GM12878 (cell line): ENCODE data around the gene GUCA1A. TPM values are rescaled to one million over a fixed set of nuclear protein-coding genes. Genes with fewer than 3 reads are reported as not detected.

Experiments used
- ATAC-seq: fragments of 200-7000 bp; cut with Tn5 transposase; 3 replicates; pipeline ENCODE4 v1.9.1; 2020; ENCODE audit warnings: mild to moderate bottlenecking, moderate library complexity
- BruUV-seq: library from RNA; stranded (reverse); fragments of 400-500 nt; replicated peaks from 2 replicates; lab custom pipeline; 2021; lab: Mats Ljungman, UMichigan
- CTCF ChIA-PET: fragments of 300-600 bp; sonication (Branson Sonifier 250); formaldehyde crosslinking; extraction: SDS; loops from one replicate; lab custom pipeline; 2021; ENCODE audit warnings: inconsistent platforms; lab: Yijun Ruan, JAX
- POLR2A ChIA-PET: fragments of 350-600 bp; formaldehyde crosslinking; extraction: SDS; loops from one replicate; lab custom pipeline; 2021; ENCODE audit warnings: inconsistent platforms; lab: Charles Lee
- RAD21 ChIA-PET: fragments of 300-600 bp; sonication (Branson Sonifier 250); formaldehyde crosslinking; loops from one replicate; lab custom pipeline; 2023; ENCODE audit warnings: antibody characterized with exemption; ENCODE audit not compliant: unreplicated experiment; lab: Charles Lee
- SMC1A ChIA-PET: fragments of 300-600 bp; sonication (Branson Sonifier 250); formaldehyde crosslinking; loops from one replicate; lab custom pipeline; 2023; ENCODE audit not compliant: unreplicated experiment, uncharacterized antibody; lab: Charles Lee
- DNase-seq: peaks from one replicate; pipeline ENCODE4 v3.0.0-alpha.2; 2011; ENCODE audit warnings: low read depth, low spot score
- FAIRE-seq: peaks from 3 replicates; lab custom pipeline; 2011; peaks lifted over from hg19 to GRCh38; lab: Jason Lieb, UNC
- H2AFZ ChIP-seq: 2 replicates; pipeline ENCODE4 v1.6.0; 2011; ENCODE audit warnings: low read depth, low read length, control low read depth; ENCODE audit not compliant: control insufficient read depth
- H3K27ac ChIP-seq: 2 replicates; pipeline ENCODE4 v1.5.1; 2011; ENCODE audit warnings: control low read depth; ENCODE audit not compliant: control insufficient read depth, insufficient read depth
- H3K27me3 ChIP-seq, 2 experiments: replicated peaks in 1 of 2; 2 replicates each; pipeline versions ENCODE4 v1.6.0 to v1.6.1; 2011; ENCODE audit warnings: low read length in 1 of 2; ENCODE audit not compliant: control insufficient read depth in 2 of 2, insufficient read depth in 2 of 2
- H3K36me3 ChIP-seq, 2 experiments: 2 replicates each; pipeline ENCODE4 v1.5.1; 2011; ENCODE audit warnings: low read length in 1 of 2; ENCODE audit not compliant: control insufficient read depth in 2 of 2, insufficient read depth in 2 of 2
- H3K4me1 ChIP-seq: 2 replicates; pipeline ENCODE4 v1.6.1; 2011; ENCODE audit warnings: mild to moderate bottlenecking, low read length, moderate library complexity, mixed read lengths; ENCODE audit not compliant: control insufficient read depth, insufficient read depth
- H3K4me2 ChIP-seq: 2 replicates; pipeline ENCODE4 v1.6.0; 2011; ENCODE audit warnings: control low read depth; ENCODE audit not compliant: control insufficient read depth, insufficient read depth
- H3K4me3 ChIP-seq: fragments of 200-600 bp; sonication (generic); 2 replicates; pipeline ENCODE4 v1.5.1; 2016
- H3K79me2 ChIP-seq: 2 replicates; pipeline ENCODE4 v1.6.0; 2011; ENCODE audit warnings: low read length; ENCODE audit not compliant: control insufficient read depth, insufficient read depth
- H3K9ac ChIP-seq: 2 replicates; pipeline ENCODE4 v1.8.0; 2011; ENCODE audit warnings: low read length, control low read depth, mixed read lengths; ENCODE audit not compliant: control insufficient read depth, insufficient read depth
- H3K9me3 ChIP-seq: replicated peaks from 3 replicates; pipeline ENCODE4 v1.5.1; 2011; ENCODE audit warnings: mild to moderate bottlenecking, low read length; ENCODE audit not compliant: control insufficient read depth, insufficient read depth
- H4K20me1 ChIP-seq: 2 replicates; pipeline ENCODE4 v1.6.0; 2011; ENCODE audit not compliant: control insufficient read depth, insufficient read depth
- BCL3 ChIP-seq: IDR thresholded peaks from 2 replicates; pipeline ENCODE4 v1.6.1; 2011; ENCODE audit warnings: borderline replicate concordance, low read depth, mild to moderate bottlenecking, moderate library complexity, low read length; ENCODE audit not compliant: insufficient read depth, poor library complexity, severe bottlenecking
- FOXM1 ChIP-seq: IDR thresholded peaks from 2 replicates; pipeline ENCODE4 v1.6.1; 2012; ENCODE audit warnings: low read depth, mild to moderate bottlenecking, inconsistent platforms, low read length, moderate library complexity
- JUNB ChIP-seq: IDR thresholded peaks from 2 replicates; pipeline ENCODE4 v1.6.1; 2016; ENCODE audit warnings: antibody characterized with exemption, mild to moderate bottlenecking
- LARP7 ChIP-seq: fragments of 450-650 bp; IDR thresholded peaks from 2 replicates; pipeline ENCODE4 v1.6.1; 2017; ENCODE audit warnings: mild to moderate bottlenecking
- MEF2A ChIP-seq: IDR thresholded peaks from 2 replicates; pipeline ENCODE4 v1.6.1; 2011; ENCODE audit warnings: low read depth, mild to moderate bottlenecking, low read length, moderate library complexity; ENCODE audit not compliant: insufficient read depth
- NBN ChIP-seq: fragments of 450-650 bp; IDR thresholded peaks from 2 replicates; pipeline ENCODE4 v1.6.1; 2016
- RAD21 ChIP-seq: IDR thresholded peaks from 2 replicates; pipeline ENCODE4 v1.6.1; 2011; ENCODE audit warnings: mild to moderate bottlenecking, low read depth, low read length, moderate library complexity; ENCODE audit not compliant: insufficient read depth
- RUNX3 ChIP-seq: IDR thresholded peaks from 2 replicates; pipeline ENCODE4 v1.6.1; 2012; ENCODE audit warnings: low read length, inconsistent platforms
- SKIL ChIP-seq: fragments of 450-650 bp; IDR thresholded peaks from 2 replicates; pipeline ENCODE4 v1.6.1; 2017; ENCODE audit warnings: mild to moderate bottlenecking, low read depth, inconsistent platforms; ENCODE audit not compliant: poor library complexity, severe bottlenecking
- SREBF1 ChIP-seq: IDR thresholded peaks from 2 replicates; pipeline ENCODE4 v1.6.1; 2012; ENCODE audit warnings: mild to moderate bottlenecking, low read length
- USF1 ChIP-seq: IDR thresholded peaks from 2 replicates; pipeline ENCODE4 v1.6.1; 2011; ENCODE audit warnings: borderline replicate concordance, low read depth, mild to moderate bottlenecking, moderate library complexity, mixed read lengths, low read length; ENCODE audit not compliant: insufficient read depth; ENCODE audit errors: extremely low read length
- WGBS: methylation state at CpG from one replicate; pipeline ENCODE4 v1.1.6; 2016; ENCODE audit warnings: low lambda C conversion rate; ENCODE audit not compliant: insufficient replicate concordance, insufficient coverage; ENCODE audit errors: missing lambda C conversion rate; 5-methylcytosine and 5-hydroxymethylcytosine counted together
- in situ Hi-C: fragments of 300-500 bp; cut with MboI; formaldehyde crosslinking; loops from 9 replicates; pipeline ENCODE4 v1.14.3; 2018; ENCODE audit warnings: mixed read lengths
- intact Hi-C: fragments of 100-400 bp; cut with micrococcal nuclease; formaldehyde crosslinking; loops from one replicate; pipeline ENCODE4 v1.14.2; 2022; ENCODE audit not compliant: unreplicated experiment
- polyA plus RNA-seq, 11 experiments: library from polyadenylated mRNA; depleted of rRNA in 4 of 11; unstranded in 6 of 11; stranded (reverse) in 5 of 11; fragments of >200 nt; fragmentation: Nextera tagmentation in 4 of 11; fragmentation: Illumina TruSeq in 1 of 11; extraction: Ambion mirVana in 4 of 11; extraction: Trizol in 1 of 11; gene quantifications; 1 replicate in 1 of 11; 2 replicates in 10 of 11; pipeline versions ENCODE4 v1.2.1 to v1.2.3, GENCODE V29; 2011 to 2016; ENCODE audit warnings: inconsistent platforms in 2 of 11, missing spikeins in 2 of 11, low read depth in 1 of 11
- total RNA-seq, 4 experiments: library from RNA; depleted of rRNA in 3 of 4; stranded (reverse); fragments of >200 nt in 3 of 4; fragmentation: Illumina TruSeq in 1 of 4; extraction: Trizol in 1 of 4; gene quantifications; 2 replicates each; pipeline versions ENCODE4 v1.2.1 to v1.2.3, GENCODE V29; 2013 to 2021

GUCA1A gene
- total and polyA plus RNA-seq, 10 of the 15 experiments (the other 5 are each of a cell fraction or from before 2014, with no cell fraction given) = not detected

- ChIA-PET POLR2A (no interaction called here), SMC1A (interaction anchor here (1.9 kb wide), 1 partner anchor 27 kb away, joined by 6 read pairs; no protein-coding TSS in a partner anchor), RAD21 (no interaction called here), CTCF (interaction anchor here (6.8 kb wide), 1 partner anchor 15 kb away, joined by 57 read pairs; no protein-coding TSS in a partner anchor)
- ATAC-seq (no peak), DNase-seq (no peak), FAIRE-seq (no peak)
- H2AFZ ChIP-seq = no peak overlapping the region
- H3K27me3 ChIP-seq = no peaks in the 10 kb centered on the region
- no peaks in the 10 kb centered on the region for H3K9me3 ChIP-seq
- in situ Hi-C loops = no loop called here
- no peak for TF ChIP-seq SREBF1
- TF ChIP-seq FOXM1 = no peak
- TF ChIP-seq MEF2A = no peak
- TF ChIP-seq RAD21 = no peak
- H3K36me3 ChIP-seq = peaks cover 5 to 38% of the 10 kb centered on the region in 2 experiments
- no peak overlapping the region for H3K4me3 ChIP-seq
- no peaks in the 10 kb centered on the region for H3K79me2 ChIP-seq
- no peak overlapping the region for H3K4me2 ChIP-seq
- H4K20me1 ChIP-seq = no peaks in the 10 kb centered on the region
- H3K4me1 ChIP-seq = peaks cover 18% of the 10 kb centered on the region
- H3K27ac ChIP-seq = no peak overlapping the region
- no TSS peak for BruUV-seq
- intact Hi-C loops = loop anchor here (5.0 kb wide), 2 partner anchors 268 to 428 kb away; partner anchors contain the start of genes CCND3 and PRICKLE4
- 100% methylated on average over 1 of the region's 1 CpG for WGBS
- no peak overlapping the region for H3K9ac ChIP-seq
Measured at GRCh38 chr6:42210551-42210950, 37.4 kb downstream of the GUCA1A start.

DNA sequence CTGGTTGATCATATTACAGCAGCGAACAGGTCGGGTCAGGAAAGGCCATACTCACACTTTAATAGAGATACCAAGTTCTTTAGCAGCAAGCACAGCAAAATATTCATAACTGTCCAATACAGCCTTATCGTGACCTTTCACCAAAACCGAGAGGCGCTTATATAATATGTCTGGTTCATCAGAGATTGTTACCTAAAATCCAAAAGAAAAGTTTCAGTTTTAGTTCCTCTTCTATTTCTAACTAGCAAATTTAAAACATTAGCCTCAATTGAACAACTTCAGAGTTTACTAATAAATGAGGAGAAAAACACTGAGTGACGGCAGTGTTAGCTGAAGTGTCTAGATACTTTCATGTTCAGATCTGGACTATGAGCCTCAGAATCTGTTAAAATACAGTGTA, 38.6 kb downstream of the GUCA1A start:
- peaks cover 5 to 30% of the 10 kb centered on the region in 2 experiments for H3K36me3 ChIP-seq
- DNase-seq = no peak
- H3K9ac ChIP-seq = no peak overlapping the region
- SMC1A ChIA-PET = interaction anchor here (0.6 to 5.2 kb wide), 5 partner anchors 14 to 169 kb away, joined by 3 to 49 read pairs (median 4); no protein-coding TSS in a partner anchor
- intact Hi-C loops = loop anchor here (5.0 kb wide), 2 partner anchors 269 to 429 kb away; partner anchors contain the start of genes CCND3 and PRICKLE4
- H3K4me1 ChIP-seq = peaks cover 22% of the 10 kb centered on the region
- H3K27ac ChIP-seq = peak overlapping the region; percentile 46; the same call in 1 of the 2 replicates
- peak overlapping the region; percentile 3; the same call in 1 of the 2 replicates for H3K4me3 ChIP-seq
- in situ Hi-C loops = no loop called here
- CTCF ChIA-PET = interaction anchor here (1.2 to 7.8 kb wide), 5 partner anchors 14 to 336 kb away, joined by 6 to 68 read pairs (median 31); no protein-coding TSS in a partner anchor
- no peak overlapping the region for H2AFZ ChIP-seq
- H3K27me3 ChIP-seq = no peaks in the 10 kb centered on the region
- POLR2A ChIA-PET = no interaction called here
- RAD21 ChIA-PET = interaction anchor here (1.1 to 1.3 kb wide), 3 partner anchors 11 to 336 kb away, joined by 3 read pairs; no protein-coding TSS in a partner anchor
- H3K79me2 ChIP-seq = peaks cover 3% of the 10 kb centered on the region; the same call in 1 of the 2 replicates
- ATAC-seq = peak; percentile 84
- no peaks in the 10 kb centered on the region for H3K9me3 ChIP-seq
- 39% methylated on average over 6 of the region's 6 CpGs for WGBS
- BruUV-seq = no TSS peak
- H3K4me2 ChIP-seq = peak overlapping the region; percentile 66
- FAIRE-seq = peak; percentile 41
- no peaks in the 10 kb centered on the region for H4K20me1 ChIP-seq
- TF ChIP-seq JUNB (peak; percentile 50), SKIL (peak; percentile 94), BCL3 (no peak), NBN (no peak), USF1 (no peak), RUNX3 (peak; percentile 47; the same call in 1 of the 2 replicates), LARP7 (no peak)
